ENCODE data around the gene ZBTB16.

ZBTB16 gene

GRCh38 chr11:114169821-114170220, 110.3 kb downstream of the ZBTB16 start:
- no peak for DNase-seq (ENCODE audit: extremely low read depth, insufficient read length)
- Histone ChIP-seq H3K4me3 (replicated peaks; ENCODE audit: low read depth, low read length) (no peak overlapping the region), H3K27me3 (replicated peaks; ENCODE audit: control insufficient read depth, insufficient read depth, low read length) (no peaks in the 10 kb centered on the region; the same call in none of the 2 replicates), H3K36me3 (ENCODE audit: control insufficient read depth, insufficient read depth, low read length) (no peaks in the 10 kb centered on the region)
- TF ChIP-seq CTCF (IDR thresholded peaks at IDR 0.05; ENCODE audit: insufficient read depth, low read length, poor library complexity, severe bottlenecking): no peak

DNA sequence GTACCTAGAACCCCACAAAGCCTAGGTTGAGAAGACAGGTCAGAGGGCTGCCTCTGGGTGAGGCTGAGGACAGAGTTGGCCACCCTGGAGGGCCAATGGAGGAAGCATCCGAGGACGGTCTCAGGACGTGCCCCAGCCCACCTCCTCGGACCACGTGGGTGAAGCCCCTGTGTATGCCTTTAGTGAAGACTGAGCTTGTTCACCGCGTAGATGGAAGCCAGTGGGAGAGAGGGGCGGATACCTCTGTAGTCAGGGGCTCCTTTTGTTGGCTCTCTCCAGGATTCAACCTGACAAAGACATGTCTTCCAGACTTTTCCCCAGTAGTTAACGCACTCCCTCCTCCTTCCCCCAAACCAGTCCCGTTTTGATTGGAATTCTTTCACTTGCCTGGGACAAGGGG, 110.7 kb downstream of the ZBTB16 start:
- no peak overlapping the region for H3K4me3 ChIP-seq (replicated peaks; ENCODE audit: low read depth, low read length)
- H3K27me3 ChIP-seq (replicated peaks; ENCODE audit: control insufficient read depth, insufficient read depth, low read length): no peaks in the 10 kb centered on the region; the same call in none of the 2 replicates
- no peaks in the 10 kb centered on the region for H3K36me3 ChIP-seq (ENCODE audit: control insufficient read depth, insufficient read depth, low read length)
- TF ChIP-seq CTCF (IDR thresholded peaks at IDR 0.05; ENCODE audit: insufficient read depth, low read length, poor library complexity, severe bottlenecking): no peak
- no peak for DNase-seq (ENCODE audit: extremely low read depth, insufficient read length)

GRCh38 chr11:114171257-114172054, 111.9 kb downstream of the ZBTB16 start:
- Histone ChIP-seq H3K27me3 (replicated peaks; ENCODE audit: control insufficient read depth, insufficient read depth, low read length) (no peaks in the 10 kb centered on the region; the same call in none of the 2 replicates), H3K36me3 (ENCODE audit: control insufficient read depth, insufficient read depth, low read length) (no peaks in the 10 kb centered on the region), H3K4me3 (replicated peaks; ENCODE audit: low read depth, low read length) (no peak overlapping the region)
- DNase-seq (ENCODE audit: extremely low read depth, insufficient read length): no peak
- TF ChIP-seq CTCF (IDR thresholded peaks at IDR 0.05; ENCODE audit: insufficient read depth, low read length, poor library complexity, severe bottlenecking): no peak

- no peak overlapping the region for H3K4me3 ChIP-seq (replicated peaks; ENCODE audit: low read depth, low read length)
- no peak for TF ChIP-seq CTCF (IDR thresholded peaks at IDR 0.05; ENCODE audit: insufficient read depth, low read length, poor library complexity, severe bottlenecking)
- H3K36me3 ChIP-seq (ENCODE audit: control insufficient read depth, insufficient read depth, low read length): no peaks in the 10 kb centered on the region
- DNase-seq (ENCODE audit: extremely low read depth, insufficient read length): no peak
- no peaks in the 10 kb centered on the region; the same call in none of the 2 replicates for H3K27me3 ChIP-seq (replicated peaks; ENCODE audit: control insufficient read depth, insufficient read depth, low read length)
These were observed 112.7 kb downstream of the ZBTB16 start for GRCh38 chr11:114172055-114172861.

GRCh38 chr11:114172871-114173444, 113.4 kb downstream of the ZBTB16 start:
- Histone ChIP-seq H3K36me3 (ENCODE audit: control insufficient read depth, insufficient read depth, low read length) (no peaks in the 10 kb centered on the region), H3K27me3 (replicated peaks; ENCODE audit: control insufficient read depth, insufficient read depth, low read length) (no peaks in the 10 kb centered on the region; the same call in none of the 2 replicates), H3K4me3 (replicated peaks; ENCODE audit: low read depth, low read length) (no peak overlapping the region)
- no peak for DNase-seq (ENCODE audit: extremely low read depth, insufficient read length)
- no peak for TF ChIP-seq CTCF (IDR thresholded peaks at IDR 0.05; ENCODE audit: insufficient read depth, low read length, poor library complexity, severe bottlenecking)
